Neural cell (in vitro differentiated cells): Measurements from ENCODE around the gene ADGRB3. TPM values are rescaled to one million over a fixed set of nuclear protein-coding genes. Genes with fewer than 3 reads are reported as not detected.
"Not testable (repeated sequence)": the region's sequence is repeated elsewhere in the genome, so short reads cannot be mapped to it uniquely, and the experiment has no call there.

ENCODE experiments used
- H2AFZ ChIP-seq: fragments of 200-600, 300-800 bp; sonication (generic), shearing (Covaris generic); 2 replicates; pipeline ENCODE4 v1.6.0; 2014; ENCODE audit warnings: low read depth, mild to moderate bottlenecking, antibody characterized with exemption, low read length, moderate library complexity
- H3F3A ChIP-seq: fragments of 200-600 bp; shearing (Covaris generic); 2 replicates; pipeline ENCODE4 v1.6.1; 2016; ENCODE audit warnings: mild to moderate bottlenecking, moderate library complexity, mixed read lengths, antibody characterized with exemption, low read length; ENCODE audit not compliant: insufficient read depth, poor library complexity, severe bottlenecking
- H3K27ac ChIP-seq: fragments of 200-600, 300-800 bp; sonication (generic), shearing (Covaris generic); 2 replicates; pipeline ENCODE4 v1.5.1; 2014; ENCODE audit warnings: mild to moderate bottlenecking, low read length, moderate library complexity
- H3K27me3 ChIP-seq: fragments of 300-800, 200-600 bp; sonication (generic), shearing (Covaris generic); 2 replicates; pipeline ENCODE4 v1.6.0; 2014; ENCODE audit warnings: mild to moderate bottlenecking, low read depth, low read length, moderate library complexity; ENCODE audit not compliant: insufficient read depth
- H3K36me3 ChIP-seq: fragments of 300-800, 200-600 bp; sonication (generic), shearing (Covaris generic); 2 replicates; pipeline ENCODE4 v1.5.1; 2014; ENCODE audit warnings: mild to moderate bottlenecking, antibody characterized with exemption, low read length, moderate library complexity; ENCODE audit not compliant: insufficient read depth
- H3K4me2 ChIP-seq: fragments of 300-800, 200-600 bp; sonication (generic), shearing (Covaris generic); 2 replicates; pipeline ENCODE4 v1.6.0; 2014; ENCODE audit warnings: mild to moderate bottlenecking, low read length
- H3K4me3 ChIP-seq: fragments of 300-800, 200-600 bp; sonication (generic), shearing (Covaris generic); 2 replicates; pipeline ENCODE4 v1.5.1; 2014; ENCODE audit warnings: mild to moderate bottlenecking, low read length, moderate library complexity
- H3K79me2 ChIP-seq: fragments of 200-600 bp; shearing (Covaris generic); replicated peaks from 2 replicates; pipeline ENCODE4 v1.6.0; 2014; ENCODE audit warnings: mild to moderate bottlenecking, low read length, moderate library complexity; ENCODE audit not compliant: insufficient read depth
- H3K9ac ChIP-seq: fragments of 300-800, 200-600 bp; sonication (generic), shearing (Covaris generic); 2 replicates; pipeline ENCODE4 v1.6.1; 2016; ENCODE audit warnings: mild to moderate bottlenecking, low read length, mixed read lengths
- H3K9me2 ChIP-seq: fragments of 200-600 bp; shearing (Covaris generic); 2 replicates; pipeline ENCODE4 v1.6.1; 2016; ENCODE audit warnings: mild to moderate bottlenecking, low read length, mixed read lengths; ENCODE audit not compliant: insufficient read depth
- H3K9me3 ChIP-seq: fragments of 200-600, 300-800 bp; sonication (generic), shearing (Covaris generic); 2 replicates; pipeline ENCODE4 v1.6.1; 2016; ENCODE audit warnings: mild to moderate bottlenecking, mixed run types, low read length, moderate library complexity, mixed read lengths
- H4K20me1 ChIP-seq: fragments of 200-600 bp; shearing (Covaris generic); 2 replicates; pipeline ENCODE4 v1.6.1; 2016; ENCODE audit warnings: mild to moderate bottlenecking, mixed run types; ENCODE audit not compliant: insufficient read depth
- EZH2 ChIP-seq: fragments of 200-600, 300-800 bp; shearing (Covaris generic), sonication (generic); IDR thresholded peaks from 2 replicates; pipeline ENCODE4 v1.6.1; 2014; ENCODE audit warnings: antibody characterized with exemption, low read length, borderline replicate concordance, mild to moderate bottlenecking; ENCODE audit not compliant: insufficient read depth, poor library complexity, severe bottlenecking
- MXI1 ChIP-seq: fragments of 450-650 bp; conservative IDR thresholded peaks from 2 replicates; pipeline ENCODE4 v1.6.1; 2014; ENCODE audit warnings: antibody characterized with exemption, mild to moderate bottlenecking; ENCODE audit not compliant: poor library complexity, severe bottlenecking
- RAD21 ChIP-seq: fragments of 450-650 bp; conservative IDR thresholded peaks from 2 replicates; pipeline ENCODE4 v1.6.1; 2014; ENCODE audit warnings: antibody characterized with exemption, mild to moderate bottlenecking, moderate library complexity
- REST ChIP-seq: IDR thresholded peaks from 2 replicates; pipeline ENCODE4 v1.6.1; 2012; ENCODE audit warnings: borderline replicate concordance
- SMC3 ChIP-seq: fragments of 450-650 bp; conservative IDR thresholded peaks from 2 replicates; pipeline ENCODE4 v1.6.1; 2014; ENCODE audit warnings: antibody characterized with exemption, mild to moderate bottlenecking, moderate library complexity; ENCODE audit not compliant: poor library complexity
- TAF1 ChIP-seq: IDR thresholded peaks from 2 replicates; pipeline ENCODE4 v1.6.1; 2012; ENCODE audit warnings: low read depth
- polyA plus RNA-seq: library from polyadenylated mRNA; depleted of rRNA; stranded (reverse); fragments of >200 nt; gene quantifications from 2 replicates; pipeline ENCODE4 v1.2.3, GENCODE V29; 2014
- TF ChIP-seq, protein P1 (sequence below): fragments of 450-650 bp; IDR thresholded peaks from 2 replicates; pipeline ENCODE4 v1.5.1; 2014; ENCODE audit warnings: antibody characterized with exemption, mild to moderate bottlenecking, moderate library complexity; ENCODE audit not compliant: poor library complexity, severe bottlenecking

Gene ADGRB3
- polyA plus RNA-seq, 1 donor from 2014 or later = 66.5 TPM

- H3K36me3 ChIP-seq = no peaks in the 10 kb centered on the region
- no peak overlapping the region for H3K4me2 ChIP-seq
- H3K4me3 ChIP-seq = peak overlapping the region; percentile 9
- no peaks in the 10 kb centered on the region for H3K79me2 ChIP-seq
- TF ChIP-seq TAF1 (no peak), RAD21 (peak; percentile 78), REST (no peak), SMC3 (peak; percentile 77)
- TF ChIP-seq, protein P1, sequence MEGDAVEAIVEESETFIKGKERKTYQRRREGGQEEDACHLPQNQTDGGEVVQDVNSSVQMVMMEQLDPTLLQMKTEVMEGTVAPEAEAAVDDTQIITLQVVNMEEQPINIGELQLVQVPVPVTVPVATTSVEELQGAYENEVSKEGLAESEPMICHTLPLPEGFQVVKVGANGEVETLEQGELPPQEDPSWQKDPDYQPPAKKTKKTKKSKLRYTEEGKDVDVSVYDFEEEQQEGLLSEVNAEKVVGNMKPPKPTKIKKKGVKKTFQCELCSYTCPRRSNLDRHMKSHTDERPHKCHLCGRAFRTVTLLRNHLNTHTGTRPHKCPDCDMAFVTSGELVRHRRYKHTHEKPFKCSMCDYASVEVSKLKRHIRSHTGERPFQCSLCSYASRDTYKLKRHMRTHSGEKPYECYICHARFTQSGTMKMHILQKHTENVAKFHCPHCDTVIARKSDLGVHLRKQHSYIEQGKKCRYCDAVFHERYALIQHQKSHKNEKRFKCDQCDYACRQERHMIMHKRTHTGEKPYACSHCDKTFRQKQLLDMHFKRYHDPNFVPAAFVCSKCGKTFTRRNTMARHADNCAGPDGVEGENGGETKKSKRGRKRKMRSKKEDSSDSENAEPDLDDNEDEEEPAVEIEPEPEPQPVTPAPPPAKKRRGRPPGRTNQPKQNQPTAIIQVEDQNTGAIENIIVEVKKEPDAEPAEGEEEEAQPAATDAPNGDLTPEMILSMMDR = peak; percentile 71
- no peak overlapping the region for H3K9ac ChIP-seq
- H3K9me2 ChIP-seq = no peaks in the 10 kb centered on the region
- no peaks in the 10 kb centered on the region for H3K27me3 ChIP-seq
- H4K20me1 ChIP-seq = no peaks in the 10 kb centered on the region
- no peak overlapping the region for H2AFZ ChIP-seq
- H3K27ac ChIP-seq = peak overlapping the region; percentile 25
- H3K9me3 ChIP-seq = no peaks in the 10 kb centered on the region
- no peaks in the 10 kb centered on the region for H3F3A ChIP-seq
Observed at GRCh38 chr6:68778356-68779020, 143.4 kb downstream of the ADGRB3 start.

DNA sequence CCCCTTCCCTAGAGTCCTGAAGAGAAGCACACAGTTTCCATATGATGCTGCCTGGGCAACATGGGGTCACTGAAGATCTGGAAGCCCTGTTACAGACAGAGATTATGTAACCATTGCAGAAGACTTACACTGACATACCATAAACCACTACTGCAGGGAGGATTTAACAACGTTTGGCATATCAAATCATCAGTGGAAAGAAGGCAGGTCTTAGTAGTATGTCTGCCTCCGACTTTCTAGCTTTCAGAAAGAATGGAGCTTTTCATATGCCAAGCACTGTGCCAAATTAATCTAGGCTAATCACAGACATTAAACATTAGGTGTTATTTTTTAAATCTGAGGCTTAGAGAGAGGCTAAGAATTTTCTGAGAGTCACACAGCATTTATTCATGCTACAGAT lies 144.3 kb downstream of the ADGRB3 start:
- no peak overlapping the region for H3K27ac ChIP-seq
- no peaks in the 10 kb centered on the region for H3K9me3 ChIP-seq
- H3K4me2 ChIP-seq = no peak overlapping the region
- no peaks in the 10 kb centered on the region for H3K27me3 ChIP-seq
- H2AFZ ChIP-seq = no peak overlapping the region
- H3K79me2 ChIP-seq = no peaks in the 10 kb centered on the region
- no peaks in the 10 kb centered on the region for H3K9me2 ChIP-seq
- no peak overlapping the region for H3K9ac ChIP-seq
- H4K20me1 ChIP-seq = no peaks in the 10 kb centered on the region
- no peaks in the 10 kb centered on the region for H3K36me3 ChIP-seq
- no peaks in the 10 kb centered on the region for H3F3A ChIP-seq
- H3K4me3 ChIP-seq = no peak overlapping the region
- TF ChIP-seq MXI1 (no peak), SMC3 (no peak), REST (no peak), EZH2 (no peak), TAF1 (no peak)
- TF ChIP-seq, protein P1 = no peak

DNA sequence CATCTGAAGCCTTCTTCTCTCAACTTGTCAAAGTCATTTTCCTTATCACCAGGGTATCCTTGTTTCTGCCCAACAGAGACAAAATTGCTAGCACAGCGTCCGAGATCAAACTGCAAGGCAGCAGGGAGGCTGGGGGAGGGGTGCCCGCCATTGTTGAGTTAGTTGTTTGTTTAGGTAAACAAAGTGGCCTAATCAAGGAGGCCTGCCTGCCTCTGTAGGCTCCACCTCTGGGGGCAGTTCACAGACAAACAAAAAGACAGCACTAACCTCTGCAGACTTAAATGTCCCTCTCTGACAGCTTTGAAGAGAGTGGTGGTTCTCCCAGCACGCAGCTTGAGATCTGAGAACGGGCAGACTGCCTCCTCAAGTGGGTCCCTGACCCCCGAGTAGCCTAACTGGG lies 155.0 kb downstream of the ADGRB3 start:
- H3K27me3 ChIP-seq, H3K36me3 ChIP-seq, H3F3A ChIP-seq, H3K9ac ChIP-seq, H3K9me3 ChIP-seq, H3K79me2 ChIP-seq, H3K4me3 ChIP-seq, H2AFZ ChIP-seq, H3K4me2 ChIP-seq, H3K9me2 ChIP-seq, H3K27ac ChIP-seq, H4K20me1 ChIP-seq: not testable (repeated sequence)

DNA sequence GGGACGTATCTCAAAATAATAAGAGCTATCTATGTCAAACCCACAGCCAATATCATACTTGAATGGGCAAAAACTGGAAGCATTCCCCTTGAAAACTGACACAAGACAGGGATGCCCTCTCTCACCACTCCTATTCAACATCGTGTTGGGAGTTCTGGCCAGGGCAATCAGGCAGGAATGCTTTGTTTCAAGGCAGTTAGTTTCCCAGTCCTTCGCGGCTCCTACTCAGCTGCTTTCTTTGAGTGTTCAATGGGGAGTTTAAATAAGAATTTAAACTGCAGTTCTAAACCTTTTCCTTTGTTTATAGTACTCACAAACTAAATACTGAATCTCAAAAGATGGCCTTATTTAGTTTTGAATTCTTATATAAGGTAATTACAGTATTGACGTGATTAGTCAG lies 179.9 kb downstream of the ADGRB3 start:
- not testable (repeated sequence) for H3F3A ChIP-seq

More for the DNA sequence above, 179.9 kb downstream of the ADGRB3 start:
- H2AFZ ChIP-seq, H3K9me2 ChIP-seq, H3K27ac ChIP-seq, H3K4me2 ChIP-seq, H3K9ac ChIP-seq, H3K27me3 ChIP-seq, H4K20me1 ChIP-seq, H3K4me3 ChIP-seq, H3K36me3 ChIP-seq, H3K79me2 ChIP-seq, H3K9me3 ChIP-seq: not testable (repeated sequence)
